ENCODE results near the gene LRP1-AS. TPM values are rescaled to one million over a fixed set of nuclear protein-coding genes. Genes with fewer than 3 reads are reported as not detected.

LRP1-AS gene
- polyA plus RNA-seq, 1 donor (not counting 4 experiments of a cell fraction or from before 2014, with no cell fraction given) = not detected

DNA sequence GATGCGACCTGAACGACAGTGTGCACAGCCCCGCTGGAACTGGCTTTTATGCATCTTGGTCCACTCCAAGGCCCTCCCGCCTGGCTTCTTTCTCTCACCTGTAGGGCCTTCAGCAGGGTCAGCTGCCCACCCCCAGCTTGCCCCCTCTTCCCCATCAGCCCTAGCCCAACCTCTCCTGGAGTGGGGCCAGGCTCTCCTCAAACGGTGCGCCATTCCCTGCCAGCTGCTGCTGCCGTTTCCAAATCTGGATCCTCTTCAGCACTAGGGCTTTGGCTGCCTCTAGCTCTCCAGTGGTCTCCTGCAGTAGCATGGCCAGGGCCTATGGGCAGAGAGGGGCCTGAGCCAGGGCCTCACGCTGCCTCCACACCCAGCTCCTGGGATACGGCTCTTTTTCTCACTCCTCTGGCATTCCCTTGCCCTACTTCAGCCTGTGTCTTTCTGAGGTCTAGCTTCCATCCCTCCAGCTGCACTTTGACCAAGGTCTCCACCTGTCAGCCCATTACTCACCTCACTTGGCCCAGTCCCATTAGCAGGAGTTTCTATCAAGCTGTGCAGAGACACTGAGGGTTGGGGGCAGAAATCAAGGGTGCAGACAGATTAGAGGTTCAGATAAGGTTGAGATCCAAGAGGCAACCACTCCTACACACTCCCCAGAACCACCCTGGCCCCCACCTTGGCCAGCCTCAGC lies 41.3 kb downstream of the LRP1-AS start:
- no peak overlapping the region for H3K9ac ChIP-seq (ENCODE audit: control insufficient read depth, extremely low read depth, insufficient read depth, low read length)
- peaks cover 22% of the 10 kb centered on the region for H3K79me2 ChIP-seq (ENCODE audit: control insufficient read depth, insufficient read depth, low read length)
- no peak overlapping the region for H3K27ac ChIP-seq (ENCODE audit: control insufficient read depth, insufficient read depth, low read length)
- no peak overlapping the region for H3K4me3 ChIP-seq (ENCODE audit: control insufficient read depth in 2 of 3, extremely low read depth in 1 of 3, insufficient read depth in 2 of 3, low read depth in 1 of 3, low read length in 3 of 3)
- peaks cover 30 to 43% of the 10 kb centered on the region in 2 experiments for H3K36me3 ChIP-seq (ENCODE audit: control insufficient read depth in 2 of 2, extremely low read depth in 1 of 2, insufficient read depth in 2 of 2, low read length in 2 of 2)
- H3K4me1 ChIP-seq (ENCODE audit: control insufficient read depth, extremely low read depth, insufficient read depth, low read length) = peaks cover 10% of the 10 kb centered on the region
- no peak overlapping the region for H3K4me2 ChIP-seq (ENCODE audit: control insufficient read depth, extremely low read depth, insufficient read depth, low read depth, low read length)
- no peak for FAIRE-seq
- TF ChIP-seq, protein P1, sequence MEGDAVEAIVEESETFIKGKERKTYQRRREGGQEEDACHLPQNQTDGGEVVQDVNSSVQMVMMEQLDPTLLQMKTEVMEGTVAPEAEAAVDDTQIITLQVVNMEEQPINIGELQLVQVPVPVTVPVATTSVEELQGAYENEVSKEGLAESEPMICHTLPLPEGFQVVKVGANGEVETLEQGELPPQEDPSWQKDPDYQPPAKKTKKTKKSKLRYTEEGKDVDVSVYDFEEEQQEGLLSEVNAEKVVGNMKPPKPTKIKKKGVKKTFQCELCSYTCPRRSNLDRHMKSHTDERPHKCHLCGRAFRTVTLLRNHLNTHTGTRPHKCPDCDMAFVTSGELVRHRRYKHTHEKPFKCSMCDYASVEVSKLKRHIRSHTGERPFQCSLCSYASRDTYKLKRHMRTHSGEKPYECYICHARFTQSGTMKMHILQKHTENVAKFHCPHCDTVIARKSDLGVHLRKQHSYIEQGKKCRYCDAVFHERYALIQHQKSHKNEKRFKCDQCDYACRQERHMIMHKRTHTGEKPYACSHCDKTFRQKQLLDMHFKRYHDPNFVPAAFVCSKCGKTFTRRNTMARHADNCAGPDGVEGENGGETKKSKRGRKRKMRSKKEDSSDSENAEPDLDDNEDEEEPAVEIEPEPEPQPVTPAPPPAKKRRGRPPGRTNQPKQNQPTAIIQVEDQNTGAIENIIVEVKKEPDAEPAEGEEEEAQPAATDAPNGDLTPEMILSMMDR (optimal IDR thresholded peaks at IDR 0.05 in 1 of 3, IDR thresholded peaks at IDR 0.05 in 1 of 3, conservative IDR thresholded peaks at IDR 0.05 in 1 of 3; ENCODE audit: extremely low read depth in 1 of 3, insufficient read depth in 2 of 3, low read length in 3 of 3) = no peak
- no peak for TF ChIP-seq EZH2 (IDR thresholded peaks at IDR 0.05; ENCODE audit: low read length)
- dilution Hi-C loops (cut with MboI; ENCODE audit: extremely low pct_ligation_motif_present, low sequenced_read_pairs) = no loop called here
- peaks cover 3% of the 10 kb centered on the region for H4K20me1 ChIP-seq (ENCODE audit: control insufficient read depth, extremely low read depth, insufficient read depth, low read length)
- H3K27me3 ChIP-seq (ENCODE audit: control insufficient read depth, extremely low read depth, insufficient read depth, low read length) = no peaks in the 10 kb centered on the region
- no peak for DNase-seq (ENCODE audit: low read depth, low spot score)
- H2AFZ ChIP-seq (ENCODE audit: control insufficient read depth, low read length) = no peak overlapping the region
- no peaks in the 10 kb centered on the region for H3K9me1 ChIP-seq (ENCODE audit: control insufficient read depth, extremely low read depth, insufficient read depth, low read length)
- H3K9me3 ChIP-seq (ENCODE audit: control insufficient read depth, low read depth, low read length) = no peaks in the 10 kb centered on the region

DNA sequence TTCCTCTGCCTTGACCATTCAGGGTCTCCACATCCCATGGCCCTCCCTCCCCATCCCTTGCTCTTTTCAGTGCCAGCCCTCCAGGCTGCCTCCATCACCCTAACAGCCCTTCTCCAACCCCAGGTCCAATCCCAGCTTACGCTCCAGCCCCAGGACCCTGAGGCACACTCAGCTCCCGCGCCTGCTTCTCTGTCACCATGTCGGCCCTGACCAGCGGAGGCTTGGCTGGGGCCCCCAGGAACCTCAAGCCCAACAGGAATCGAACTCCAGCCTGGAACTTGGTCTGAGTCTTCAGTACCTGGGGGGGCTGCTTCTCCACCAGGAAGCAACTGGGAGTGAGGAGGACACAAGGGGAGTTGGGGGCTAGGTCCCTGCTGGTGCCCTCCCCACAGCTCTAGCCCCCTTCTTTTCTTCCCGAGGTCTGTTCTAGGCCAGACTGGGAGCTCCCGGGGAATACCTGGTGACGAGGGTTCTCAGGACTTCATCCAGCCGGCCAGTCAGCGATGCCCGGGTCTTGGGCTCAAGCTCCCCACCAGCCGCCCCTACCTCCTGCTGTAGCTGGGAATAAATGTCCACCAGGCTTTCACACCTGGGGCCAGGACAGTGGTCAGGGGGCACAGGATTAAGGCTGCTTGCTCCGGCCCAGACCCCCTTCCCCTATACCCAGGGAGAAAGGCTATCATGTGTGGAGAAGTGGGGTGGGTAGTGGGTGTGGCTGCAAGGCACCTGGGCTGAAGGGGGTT lies 42.2 kb downstream of the LRP1-AS start:
- no peak overlapping the region for H2AFZ ChIP-seq (ENCODE audit: control insufficient read depth, low read length)
- dilution Hi-C loops (cut with MboI; ENCODE audit: extremely low pct_ligation_motif_present, low sequenced_read_pairs) = no loop called here
- no peaks in the 10 kb centered on the region for H3K9me1 ChIP-seq (ENCODE audit: control insufficient read depth, extremely low read depth, insufficient read depth, low read length)
- peaks cover 3% of the 10 kb centered on the region for H4K20me1 ChIP-seq (ENCODE audit: control insufficient read depth, extremely low read depth, insufficient read depth, low read length)
- no peaks in the 10 kb centered on the region for H3K9me3 ChIP-seq (ENCODE audit: control insufficient read depth, low read depth, low read length)
- H3K79me2 ChIP-seq (ENCODE audit: control insufficient read depth, insufficient read depth, low read length) = peaks cover 13% of the 10 kb centered on the region
- no peaks in the 10 kb centered on the region for H3K27me3 ChIP-seq (ENCODE audit: control insufficient read depth, extremely low read depth, insufficient read depth, low read length)
- no peak for TF ChIP-seq EZH2 (IDR thresholded peaks at IDR 0.05; ENCODE audit: low read length)
- TF ChIP-seq, protein P1 (optimal IDR thresholded peaks at IDR 0.05 in 1 of 3, IDR thresholded peaks at IDR 0.05 in 1 of 3, conservative IDR thresholded peaks at IDR 0.05 in 1 of 3; ENCODE audit: extremely low read depth in 1 of 3, insufficient read depth in 2 of 3, low read length in 3 of 3) = no peak
- no peak overlapping the region for H3K9ac ChIP-seq (ENCODE audit: control insufficient read depth, extremely low read depth, insufficient read depth, low read length)
- DNase-seq (ENCODE audit: low read depth, low spot score) (no peak), FAIRE-seq (no peak)
- H3K4me2 ChIP-seq (ENCODE audit: control insufficient read depth, extremely low read depth, insufficient read depth, low read depth, low read length) = no peak overlapping the region
- peaks cover 9% of the 10 kb centered on the region for H3K4me1 ChIP-seq (ENCODE audit: control insufficient read depth, extremely low read depth, insufficient read depth, low read length)
- no peak overlapping the region for H3K4me3 ChIP-seq (ENCODE audit: control insufficient read depth in 2 of 3, extremely low read depth in 1 of 3, insufficient read depth in 2 of 3, low read depth in 1 of 3, low read length in 3 of 3)
- no peak overlapping the region for H3K27ac ChIP-seq (ENCODE audit: control insufficient read depth, insufficient read depth, low read length)
- H3K36me3 ChIP-seq (ENCODE audit: control insufficient read depth in 2 of 2, extremely low read depth in 1 of 2, insufficient read depth in 2 of 2, low read length in 2 of 2) = peaks cover 30 to 43% of the 10 kb centered on the region in 2 experiments

Measured in keratinocyte (primary cell).